HPDE6-E6E7 (cell line): Measurements from ENCODE around the gene KLHDC4.
"Not testable (repeated sequence)": the region's sequence is repeated elsewhere in the genome, so short reads cannot be mapped to it uniquely, and the experiment has no call there.

Experiments used
- DNase-seq: peaks from one replicate; pipeline ENCODE4 v3.0.0; 2011; ENCODE audit warnings: missing footprints; ENCODE audit errors: extremely low spot score

The KLHDC4 gene

GRCh38 chr16:87742781-87743490 lies 22.9 kb downstream of the KLHDC4 start:
- DNase-seq: no peak

GRCh38 chr16:87741700-87742415 lies 23.9 kb downstream of the KLHDC4 start:
- DNase-seq: no peak

- DNase-seq: no peak
Observed at GRCh38 chr16:87740909-87741424, 24.8 kb downstream of the KLHDC4 start.

- DNase-seq: no peak
Observed at GRCh38 chr16:87740441-87740840, 25.3 kb downstream of the KLHDC4 start.

GRCh38 chr16:87739801-87740200 lies 26.0 kb downstream of the KLHDC4 start:
- no peak for DNase-seq

GRCh38 chr16:87736008-87736382 lies 29.8 kb downstream of the KLHDC4 start:
- DNase-seq: no peak

GRCh38 chr16:87735270-87736007 lies 30.3 kb downstream of the KLHDC4 start:
- DNase-seq: no peak

- no peak for DNase-seq
Observed at GRCh38 chr16:87734644-87735043, 31.1 kb downstream of the KLHDC4 start.

GRCh38 chr16:87733190-87733589 lies 32.6 kb downstream of the KLHDC4 start:
- DNase-seq: no peak

GRCh38 chr16:87731607-87732006 lies 34.2 kb downstream of the KLHDC4 start:
- no peak for DNase-seq

GRCh38 chr16:87729266-87729954 lies 36.4 kb downstream of the KLHDC4 start:
- DNase-seq: no peak

- no peak for DNase-seq
Observed at GRCh38 chr16:87728026-87728425, 37.8 kb downstream of the KLHDC4 start.

- no peak for DNase-seq
Observed at GRCh38 chr16:87727346-87727745, 38.4 kb downstream of the KLHDC4 start.

- DNase-seq: not testable (repeated sequence)
Observed at GRCh38 chr16:87726577-87726976, 39.2 kb downstream of the KLHDC4 start.

GRCh38 chr16:87725596-87726235 lies 40.1 kb downstream of the KLHDC4 start:
- DNase-seq: no peak

- no peak for DNase-seq
Observed at GRCh38 chr16:87724490-87725291, 41.1 kb downstream of the KLHDC4 start.

- no peak for DNase-seq
Observed at GRCh38 chr16:87723226-87723623, 42.6 kb downstream of the KLHDC4 start.

GRCh38 chr16:87722590-87723225 lies 43.1 kb downstream of the KLHDC4 start:
- no peak for DNase-seq

GRCh38 chr16:87721622-87722585 lies 43.9 kb downstream of the KLHDC4 start:
- DNase-seq: no peak
